Pancreas (tissue), 10 donors: ENCODE measurements around the gene CD27. TPM values are rescaled to one million over a fixed set of nuclear protein-coding genes. Genes with fewer than 3 reads are reported as not detected.
A peak's percentile ranks its signal among the peaks of the same experiment; 100 is the strongest.

Experiments used
- ATAC-seq, 4 donors: fragments of 200-7000 bp; cut with Tn5 transposase; one replicate each; pipeline versions ENCODE4 v1.8.0 to v1.9.1; 2020; ENCODE audit warnings: mild to moderate bottlenecking in 4 of 4, moderate library complexity in 4 of 4
- DNase-seq, 6 donors: peaks; one replicate each; pipeline ENCODE4 v3.0.0-alpha.2; 2020
- FAIRE-seq: peaks from 2 replicates; lab custom pipeline; 2012; peaks lifted over from hg19 to GRCh38; lab: Jason Lieb, UNC
- H3K27ac ChIP-seq, 4 donors: fragments of 200-600 bp; sonication (generic); 1 replicate in 3 of 4; 2 replicates in 1 of 4; pipeline versions ENCODE4 v1.5.0 to v1.8.0; 2020
- H3K27me3 ChIP-seq, 4 donors: fragments of 200-600 bp; one replicate each; pipeline ENCODE4 v1.8.0; 2021
- H3K36me3 ChIP-seq, 3 donors: fragments of 200-600 bp; sonication (generic) in 1 of 3; one replicate each; pipeline versions ENCODE4 v1.5.0 to v1.8.0; 2020 to 2021
- H3K4me1 ChIP-seq, 3 donors: fragments of 200-600 bp; one replicate each; pipeline ENCODE4 v1.8.0; 2021
- H3K4me3 ChIP-seq, 4 donors: fragments of 200-600 bp; sonication (generic) in 2 of 4; one replicate each; pipeline versions ENCODE4 v1.5.0 to v1.8.0; 2020 to 2021
- H3K9me3 ChIP-seq, 4 donors: fragments of 200-600 bp; one replicate each; pipeline ENCODE4 v1.8.0; 2021
- CTCF ChIP-seq, 4 donors: fragments of 200-600 bp; sonication (generic) in 3 of 4; IDR thresholded peaks; one replicate each; pipeline versions ENCODE4 v1.5.0 to v1.8.0; 2021; ENCODE audit warnings: antibody characterized with exemption in 4 of 4
- WGBS, 2 donors: extraction: QIAGEN DNeasy Blood & Tissue Kit; methylation state at CpG; one replicate each; pipeline ENCODE4 v1.1.7; 2013; 5-methylcytosine and 5-hydroxymethylcytosine counted together
- intact Hi-C, 3 donors: fragments of 100-400 bp; cut with DNase I; formaldehyde crosslinking; loops; one replicate each; pipeline versions ENCODE4 v1.11.1 to v1.14.2; 2022
- polyA plus RNA-seq, 2 donors: library from polyadenylated mRNA; stranded (reverse); fragments of 200-250 nt; gene quantifications; one replicate each; pipeline ENCODE4 v1.2.3, GENCODE V29; 2013
- total RNA-seq, 6 donors: library from RNA; stranded (reverse); fragmentation: NEBNext Ultra II Directional in 4 of 6; extraction: Animal tissue kit (Norgen Biotek cat#: 25700) in 4 of 6; gene quantifications; one replicate each; pipeline versions ENCODE4 v1.2.1 to v1.2.4, GENCODE V29; 2021 to 2023
- donor health status: healthy with polysubstance abuse.
- donor health status: DM: no; HTN: no; CAD: no; lungs with moderate emphysema.
- donor health status: DM: no; HTN: no; CAD: no.
- donor health status: control.
- donor health status: control.
- donor health status: Bipolar disorder and iron deficiency.
- donor health status: DM: yes; HTN: yes; CAD: no.
- donor health status: DM: no; HTN: no; CAD: no.
- donor health status: DM: no; HTN: no; CAD: no.
- donor health status: DM: yes; HTN: yes; CAD: no.

Gene CD27
- total and polyA plus RNA-seq, 8 donors: 0.14 to 0.81 (median 0.28) TPM; not detected in 2

GRCh38 chr12:6440391-6440790, 4.4 kb upstream of the CD27 start:
- ATAC-seq (no peak), FAIRE-seq (no peak), DNase-seq (no peak)
- no peaks in the 10 kb centered on the region for H3K4me1 ChIP-seq
- intact Hi-C loops: no loop called here
- no peak overlapping the region for H3K27ac ChIP-seq
- H3K27me3 ChIP-seq: no peaks in the 10 kb centered on the region
- H3K36me3 ChIP-seq: no peaks in the 10 kb centered on the region
- WGBS, 2 donors: 56 to 67% methylated on average over 1 of the region's 1 CpG
- TF ChIP-seq CTCF (IDR thresholded peaks at IDR 0.05): no peak
- H3K9me3 ChIP-seq: no peaks in the 10 kb centered on the region
- H3K4me3 ChIP-seq: no peak overlapping the region

GRCh38 chr12:6442836-6443235, 1.9 kb upstream of the CD27 start:
- Histone ChIP-seq H3K36me3 (no peaks in the 10 kb centered on the region), H3K4me3 (no peak overlapping the region), H3K27ac (no peak overlapping the region), H3K9me3 (no peaks in the 10 kb centered on the region), H3K4me1 (no peaks in the 10 kb centered on the region), H3K27me3 (no peaks in the 10 kb centered on the region)
- TF ChIP-seq CTCF (IDR thresholded peaks at IDR 0.05): no peak
- 74 to 80% methylated on average over 9 of the region's 9 CpGs for WGBS, 2 donors
- FAIRE-seq (no peak), DNase-seq (no peak), ATAC-seq (no peak)
- intact Hi-C loops: no loop called here

GRCh38 chr12:6443361-6443983, 1.3 kb upstream of the CD27 start:
- H3K36me3 ChIP-seq: no peaks in the 10 kb centered on the region
- FAIRE-seq (no peak), ATAC-seq (no peak), DNase-seq (peak in 1 of 6 donors; percentile 13)
- H3K4me1 ChIP-seq: no peaks in the 10 kb centered on the region
- no peak overlapping the region for H3K27ac ChIP-seq
- intact Hi-C loops: no loop called here
- 61 to 68% methylated on average over 9 of the region's 9 CpGs for WGBS, 2 donors
- no peak for TF ChIP-seq CTCF (IDR thresholded peaks at IDR 0.05)
- no peak overlapping the region for H3K4me3 ChIP-seq
- no peaks in the 10 kb centered on the region for H3K27me3 ChIP-seq
- H3K9me3 ChIP-seq: no peaks in the 10 kb centered on the region

GRCh38 chr12:6444031-6444430, 724 bp upstream of the CD27 start:
- H3K9me3 ChIP-seq: no peaks in the 10 kb centered on the region
- intact Hi-C loops: no loop called here
- no peak for TF ChIP-seq CTCF (IDR thresholded peaks at IDR 0.05)
- ATAC-seq: no peak
- H3K36me3 ChIP-seq: no peaks in the 10 kb centered on the region
- no peaks in the 10 kb centered on the region for H3K4me1 ChIP-seq
- no peak for DNase-seq
- no peaks in the 10 kb centered on the region for H3K27me3 ChIP-seq
- H3K27ac ChIP-seq: no peak overlapping the region
- 68 to 71% methylated on average over 4 of the region's 4 CpGs for WGBS, 2 donors
- no peak overlapping the region for H3K4me3 ChIP-seq
- FAIRE-seq: no peak
